A673 (cell line): Measurements from ENCODE around the gene SCYGR7. TPM values are rescaled to one million over a fixed set of nuclear protein-coding genes. Genes with fewer than 3 reads are reported as not detected.

Experiments used
- BruUV-seq: library from RNA; stranded (reverse); fragments of 400-500 nt; replicated peaks from 2 replicates; lab custom pipeline; 2021; lab: Mats Ljungman, UMichigan
- CTCF ChIA-PET: fragments of 300-600 bp; sonication (Branson Sonifier 250); formaldehyde crosslinking; loops from one replicate; lab custom pipeline; 2022; ENCODE audit warnings: antibody characterized with exemption; lab: Charles Lee
- POLR2A ChIA-PET: fragments of 300-600 bp; sonication (Branson Sonifier 250); formaldehyde crosslinking; loops from one replicate; lab custom pipeline; 2022; ENCODE audit warnings: antibody characterized with exemption; ENCODE audit not compliant: low non-redundant PET; lab: Charles Lee
- DNase-seq: peaks from one replicate; pipeline ENCODE4 v3.0.0-alpha.2; 2015; ENCODE audit warnings: low spot score
- H3K27ac ChIP-seq: fragments of 200-600 bp; sonication (generic); 2 replicates; pipeline ENCODE4 v1.5.1; 2016; ENCODE audit warnings: mixed run types, low read depth, mild to moderate bottlenecking, mixed read lengths, antibody characterized with exemption, low read length; ENCODE audit not compliant: poor library complexity, severe bottlenecking
- H3K27me3 ChIP-seq: fragments of 200-600 bp; sonication (generic); replicated peaks from 2 replicates; pipeline ENCODE4 v1.6.1; 2017; ENCODE audit warnings: mixed run types, low read depth, mild to moderate bottlenecking, mixed read lengths, antibody characterized with exemption, low read length; ENCODE audit not compliant: insufficient read depth, poor library complexity
- H3K36me3 ChIP-seq: fragments of 200-600 bp; sonication (generic); 2 replicates; pipeline ENCODE4 v1.6.1; 2016; ENCODE audit warnings: mixed run types, mild to moderate bottlenecking, mixed read lengths, antibody characterized with exemption, low read length; ENCODE audit not compliant: insufficient read depth, poor library complexity, severe bottlenecking
- H3K4me1 ChIP-seq: fragments of 200-600 bp; sonication (generic); 2 replicates; pipeline ENCODE4 v1.6.1; 2017; ENCODE audit warnings: mixed run types, mild to moderate bottlenecking, mixed read lengths, antibody characterized with exemption, low read length; ENCODE audit not compliant: insufficient read depth, poor library complexity, severe bottlenecking
- H3K4me3 ChIP-seq: fragments of 200-600 bp; sonication (generic); 2 replicates; pipeline ENCODE4 v1.5.1; 2016; ENCODE audit warnings: low read depth, mixed run types, mild to moderate bottlenecking, mixed read lengths, low read length; ENCODE audit not compliant: poor library complexity, severe bottlenecking
- H3K9me3 ChIP-seq: fragments of 200-600 bp; sonication (generic); 2 replicates; pipeline ENCODE4 v1.6.1; 2016; ENCODE audit warnings: mixed run types, low read depth, mild to moderate bottlenecking, mixed read lengths, antibody characterized with exemption, low read length; ENCODE audit not compliant: poor library complexity, severe bottlenecking
- EZH2 ChIP-seq: fragments of 200-600 bp; sonication (generic); IDR thresholded peaks from 2 replicates; pipeline ENCODE4 v1.6.1; 2017; ENCODE audit warnings: borderline replicate concordance, low read depth, mild to moderate bottlenecking, mixed read lengths, antibody characterized with exemption, low read length; ENCODE audit not compliant: poor library complexity, severe bottlenecking
- intact Hi-C: fragments of 100-400 bp; cut with micrococcal nuclease; formaldehyde crosslinking; loops from one replicate; pipeline ENCODE4 v1.10.0; 2022; ENCODE audit not compliant: unreplicated experiment
- total RNA-seq: library from RNA; stranded (reverse); gene quantifications from 2 replicates; pipeline ENCODE4 v1.2.3, GENCODE V29; 2021
- TF ChIP-seq, protein P1 (sequence below): fragments of 300-800, 200-600 bp; sonication (generic); conservative IDR thresholded peaks from 2 replicates; pipeline ENCODE4 v1.5.1; 2017; ENCODE audit warnings: low read depth, mild to moderate bottlenecking, antibody characterized with exemption, low read length, moderate library complexity, mixed read lengths

The SCYGR7 gene
- total RNA-seq, 1 experiment from 2014 or later: not detected

DNA sequence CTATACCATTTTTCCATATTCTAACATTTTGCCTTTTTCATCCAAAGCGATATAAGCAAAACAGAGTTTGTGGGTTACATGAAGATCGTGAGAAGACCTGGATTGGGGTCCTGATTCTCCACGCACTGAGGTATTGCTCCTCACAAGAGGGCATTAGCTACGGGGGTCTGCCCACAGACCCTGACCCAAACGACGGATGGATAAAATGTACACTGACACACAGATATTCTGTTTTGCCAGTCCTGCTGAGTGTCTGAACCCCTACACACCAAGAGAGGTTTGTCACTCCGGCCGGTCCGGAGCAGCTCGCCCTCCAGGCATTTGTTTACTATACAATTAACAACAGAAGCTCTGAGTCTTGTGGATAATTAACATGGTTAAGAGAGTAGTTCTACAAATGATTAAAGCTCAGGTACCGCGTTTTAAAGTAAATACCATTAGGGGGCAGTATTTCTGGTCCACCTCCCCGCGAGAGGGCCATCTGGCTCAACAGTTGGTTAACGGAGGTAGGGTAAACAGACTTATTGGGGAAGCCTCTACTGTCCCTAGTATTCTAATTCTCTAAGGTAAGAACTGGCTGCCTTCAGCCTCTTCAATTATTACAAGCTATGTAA lies 46.0 kb downstream of the SCYGR7 start:
- Histone ChIP-seq H3K9me3 (no peaks in the 10 kb centered on the region), H3K27ac (no peak overlapping the region), H3K4me1 (no peaks in the 10 kb centered on the region), H3K36me3 (no peaks in the 10 kb centered on the region), H3K4me3 (no peak overlapping the region), H3K27me3 (no peaks in the 10 kb centered on the region)
- DNase-seq: no peak
- TF ChIP-seq, protein P1, sequence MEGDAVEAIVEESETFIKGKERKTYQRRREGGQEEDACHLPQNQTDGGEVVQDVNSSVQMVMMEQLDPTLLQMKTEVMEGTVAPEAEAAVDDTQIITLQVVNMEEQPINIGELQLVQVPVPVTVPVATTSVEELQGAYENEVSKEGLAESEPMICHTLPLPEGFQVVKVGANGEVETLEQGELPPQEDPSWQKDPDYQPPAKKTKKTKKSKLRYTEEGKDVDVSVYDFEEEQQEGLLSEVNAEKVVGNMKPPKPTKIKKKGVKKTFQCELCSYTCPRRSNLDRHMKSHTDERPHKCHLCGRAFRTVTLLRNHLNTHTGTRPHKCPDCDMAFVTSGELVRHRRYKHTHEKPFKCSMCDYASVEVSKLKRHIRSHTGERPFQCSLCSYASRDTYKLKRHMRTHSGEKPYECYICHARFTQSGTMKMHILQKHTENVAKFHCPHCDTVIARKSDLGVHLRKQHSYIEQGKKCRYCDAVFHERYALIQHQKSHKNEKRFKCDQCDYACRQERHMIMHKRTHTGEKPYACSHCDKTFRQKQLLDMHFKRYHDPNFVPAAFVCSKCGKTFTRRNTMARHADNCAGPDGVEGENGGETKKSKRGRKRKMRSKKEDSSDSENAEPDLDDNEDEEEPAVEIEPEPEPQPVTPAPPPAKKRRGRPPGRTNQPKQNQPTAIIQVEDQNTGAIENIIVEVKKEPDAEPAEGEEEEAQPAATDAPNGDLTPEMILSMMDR: peak; percentile 43; the same call in 1 of the 2 replicates
- no peak for TF ChIP-seq EZH2
- ChIA-PET CTCF (interaction anchor here (0.6 kb wide), 1 partner anchor 51 kb away, joined by 8 read pairs; no protein-coding TSS in a partner anchor), POLR2A (no interaction called here)
- intact Hi-C loops: no loop called here
- BruUV-seq: no TSS peak

DNA sequence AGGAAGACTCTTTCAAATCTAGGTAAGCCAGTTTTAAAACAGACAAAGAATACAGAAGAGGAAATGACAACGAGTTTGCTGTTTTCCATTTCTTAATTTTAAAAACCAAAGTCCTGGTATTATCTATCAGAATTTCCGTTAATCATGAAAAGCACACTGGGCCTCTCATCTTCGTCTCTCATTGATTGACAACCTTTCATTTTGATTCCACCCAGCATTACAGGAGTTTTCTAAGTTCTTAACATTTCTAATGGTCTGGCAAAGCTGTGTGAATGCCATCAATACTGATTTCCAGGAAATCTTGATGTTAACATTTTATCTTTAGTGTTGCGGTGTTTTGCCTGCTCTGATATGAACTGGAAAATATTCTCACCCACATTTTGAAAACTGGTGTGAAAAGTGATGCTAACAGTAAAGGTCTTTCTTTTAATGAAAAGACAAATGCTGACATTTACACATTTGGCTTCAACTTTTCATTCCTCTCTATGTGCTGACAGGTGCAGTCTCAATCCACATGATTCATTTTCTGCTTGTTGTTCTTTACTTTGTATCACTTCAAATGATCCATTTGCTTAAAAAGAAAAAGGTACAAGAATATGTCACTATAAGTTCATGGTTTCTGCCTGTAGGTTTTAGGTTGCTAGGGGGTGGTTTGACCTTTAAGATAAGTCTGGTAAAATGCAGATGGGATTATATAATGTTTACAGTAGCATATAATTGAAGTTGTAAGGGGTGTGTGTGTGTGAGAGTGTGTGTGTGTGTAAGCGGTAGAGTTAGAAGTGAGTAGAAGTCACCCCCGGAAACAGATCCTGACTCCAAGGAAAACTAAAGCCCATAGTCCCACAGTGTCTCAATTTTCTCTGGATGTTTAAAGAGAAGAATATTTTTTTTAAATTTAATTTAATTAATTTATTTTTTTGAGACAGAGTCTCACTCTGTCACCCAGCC lies 47.0 kb downstream of the SCYGR7 start:
- ChIA-PET CTCF (no interaction called here), POLR2A (no interaction called here)
- no peak for TF ChIP-seq EZH2
- TF ChIP-seq, protein P1: no peak
- Histone ChIP-seq H3K27me3 (no peaks in the 10 kb centered on the region), H3K9me3 (no peaks in the 10 kb centered on the region), H3K36me3 (no peaks in the 10 kb centered on the region), H3K4me3 (no peak overlapping the region), H3K4me1 (no peaks in the 10 kb centered on the region), H3K27ac (no peak overlapping the region)
- DNase-seq: no peak
- no TSS peak for BruUV-seq
- intact Hi-C loops: no loop called here

Other genes with a start within 250 kb of the SCYGR7 start
- gene SCYGR2, start 129.4 kb upstream of the SCYGR7 start, total RNA-seq: not detected in 2 replicates
- gene SCYGR3, start 113.5 kb upstream of the SCYGR7 start, total RNA-seq: not detected in 2 replicates
- not detected in 2 replicates for gene SCYGR4, start 110.8 kb upstream of the SCYGR7 start, total RNA-seq
- gene SCYGR5, start 61.5 kb upstream of the SCYGR7 start, total RNA-seq: not detected in 2 replicates
- 4.2 and 4.4 TPM in 2 replicates for gene SLC19A3, start 10.3 kb upstream of the SCYGR7 start, total RNA-seq
- not detected in 2 replicates for gene SCYGR6, start 3.6 kb upstream of the SCYGR7 start, total RNA-seq
- not detected in 2 replicates for gene SCYGR8, start 17.6 kb downstream of the SCYGR7 start, total RNA-seq
- not detected in 2 replicates for gene CCL20, start 85.5 kb downstream of the SCYGR7 start, total RNA-seq
- 1.2 and 2.4 TPM in 2 replicates for gene DAW1, start 143.3 kb downstream of the SCYGR7 start, total RNA-seq